K562 (cell line): ENCODE data around the gene TSR3. TPM values are rescaled to one million over a fixed set of nuclear protein-coding genes. Genes with fewer than 3 reads are reported as not detected.

Experiments used
- ATAC-seq: fragments of 200-7000 bp; cut with Tn5 transposase; 3 replicates; pipeline ENCODE4 v1.9.1; 2020; ENCODE audit warnings: moderate library complexity
- BruUV-seq: library from RNA; stranded (reverse); fragments of 400-500 nt; replicated peaks from 2 replicates; lab custom pipeline; 2021; lab: Mats Ljungman, UMichigan
- CTCF ChIA-PET: fragments of 300-600 bp; formaldehyde crosslinking; extraction: SDS; loops from one replicate; lab custom pipeline; 2021; ENCODE audit warnings: low intra/inter-chr PET ratio; lab: Yijun Ruan, JAX
- POLR2A ChIA-PET: fragments of 300-600, 350-650 bp; sonication (Branson Sonifier 250); formaldehyde crosslinking; extraction: SDS; loops from one replicate; lab custom pipeline; 2021; ENCODE audit warnings: antibody characterized with exemption, inconsistent platforms; lab: Yijun Ruan, JAX
- DNase-seq, 4 experiments: peaks; one replicate each; pipeline versions ENCODE4 v3.0.0 to v3.0.0-alpha.2; 2011 to 2018; ENCODE audit warnings: low spot score in 3 of 4, mixed read lengths in 3 of 4; ENCODE audit errors: extremely low read depth in 1 of 4
- FAIRE-seq: peaks from 2 replicates; lab custom pipeline; 2011; peaks lifted over from hg19 to GRCh38; lab: Jason Lieb, UNC
- H2AFZ ChIP-seq: 2 replicates; pipeline ENCODE4 v1.6.0; 2011; ENCODE audit warnings: low read depth, low read length, control low read depth, inconsistent platforms
- H3K27ac ChIP-seq: fragments of 200-600 bp; 3 replicates; pipeline ENCODE4 v1.8.0; 2011; ENCODE audit warnings: low read depth, mild to moderate bottlenecking, control low read depth, inconsistent platforms, low read length, moderate library complexity, mixed read lengths; ENCODE audit errors: extremely low read depth
- H3K27me3 ChIP-seq, 2 experiments: fragments of 300-600 bp in 1 of 2; 2 replicates in 1 of 2; 3 replicates in 1 of 2; pipeline versions ENCODE4 v1.6.0 to v1.8.0; 2011; ENCODE audit warnings: inconsistent platforms in 2 of 2, low read length in 2 of 2, mild to moderate bottlenecking in 1 of 2, mixed read lengths in 1 of 2, moderate library complexity in 1 of 2; ENCODE audit not compliant: control insufficient read depth in 2 of 2, insufficient read depth in 2 of 2
- H3K36me3 ChIP-seq: fragments of 300-600 bp; 3 replicates; pipeline ENCODE4 v1.8.0; 2011; ENCODE audit warnings: mild to moderate bottlenecking, low read length, inconsistent platforms; ENCODE audit not compliant: control insufficient read depth, insufficient read depth
- H3K4me1 ChIP-seq, 2 experiments: fragments of 200-600 bp in 1 of 2; replicated peaks in 1 of 2; 2 replicates in 1 of 2; 3 replicates in 1 of 2; pipeline versions ENCODE4 v1.5.1 to v1.8.0; 2011; ENCODE audit warnings: inconsistent platforms in 2 of 2, low read length in 2 of 2, mild to moderate bottlenecking in 1 of 2, mixed read lengths in 1 of 2, moderate library complexity in 1 of 2; ENCODE audit not compliant: control insufficient read depth in 2 of 2, insufficient read depth in 2 of 2
- H3K4me2 ChIP-seq: 2 replicates; pipeline ENCODE4 v1.6.1; 2011; ENCODE audit warnings: low read length, control low read depth, inconsistent platforms, mixed read lengths; ENCODE audit not compliant: insufficient read depth
- H3K4me3 ChIP-seq: fragments of 200-600 bp; sonication (generic), shearing (Covaris generic); 2 replicates; pipeline ENCODE4 v1.5.1; 2016; ENCODE audit warnings: control low read depth, inconsistent platforms
- H3K79me2 ChIP-seq: fragments of 200-600 bp; 3 replicates; pipeline ENCODE4 v1.8.0; 2011; ENCODE audit warnings: low read length, inconsistent platforms; ENCODE audit not compliant: control insufficient read depth, insufficient read depth
- H3K9ac ChIP-seq, 2 experiments: 2 replicates each; pipeline versions ENCODE4 v1.6.0 to v1.6.1; 2011; ENCODE audit warnings: low read depth in 2 of 2, low read length in 2 of 2, control low read depth in 1 of 2, inconsistent platforms in 1 of 2, mild to moderate bottlenecking in 1 of 2, mixed read lengths in 1 of 2; ENCODE audit not compliant: insufficient read depth in 1 of 2
- H3K9me1 ChIP-seq: one replicate; pipeline ENCODE4 v1.6.0; 2011; ENCODE audit warnings: inconsistent platforms, mild to moderate bottlenecking, low read length, moderate library complexity; ENCODE audit not compliant: control insufficient read depth, insufficient read depth
- H3K9me3 ChIP-seq: replicated peaks from 2 replicates; pipeline ENCODE4 v1.5.1; 2011; ENCODE audit warnings: low read depth, low read length, inconsistent platforms; ENCODE audit not compliant: control insufficient read depth, insufficient read depth
- H4K20me1 ChIP-seq: replicated peaks from 2 replicates; pipeline ENCODE4 v1.6.1; 2011; ENCODE audit warnings: low read length, inconsistent platforms, mixed read lengths; ENCODE audit not compliant: control insufficient read depth, insufficient read depth
- CREM ChIP-seq: IDR thresholded peaks from 2 replicates; pipeline ENCODE4 v1.6.1; 2014; ENCODE audit warnings: antibody characterized with exemption, low read depth
- DIDO1 ChIP-seq: fragments of 450-650 bp; IDR thresholded peaks from 2 replicates; pipeline ENCODE4 v1.6.1; 2016; ENCODE audit warnings: low read depth, missing biosample characterization, missing genetic modification characterization
- HMGN3 ChIP-seq: IDR thresholded peaks from 2 replicates; pipeline ENCODE4 v1.6.1; 2011; ENCODE audit warnings: borderline replicate concordance, low read depth, mild to moderate bottlenecking, mixed read lengths, low read length; ENCODE audit not compliant: insufficient read length; ENCODE audit errors: extremely low read depth
- KLF13 ChIP-seq: fragments of 450-650 bp; IDR thresholded peaks from 2 replicates; pipeline ENCODE4 v1.6.1; 2016; ENCODE audit warnings: missing genetic modification characterization, low read depth, mild to moderate bottlenecking, missing compliant biosample characterization, moderate library complexity, borderline replicate concordance
- MEIS2 ChIP-seq: fragments of 450-650 bp; IDR thresholded peaks from 2 replicates; pipeline ENCODE4 v1.6.1; 2014; ENCODE audit warnings: mild to moderate bottlenecking; ENCODE audit not compliant: partially characterized antibody
- NEUROD1 ChIP-seq: fragments of 150-350 bp; IDR thresholded peaks from 2 replicates; pipeline ENCODE4 v1.6.1; 2014; ENCODE audit warnings: borderline replicate concordance, low read length, low read depth; ENCODE audit not compliant: partially characterized antibody
- SIN3B ChIP-seq: fragments of 450-650 bp; IDR thresholded peaks from 2 replicates; pipeline ENCODE4 v1.6.1; 2017; ENCODE audit warnings: low read depth, mild to moderate bottlenecking, moderate library complexity
- SNIP1 ChIP-seq: fragments of 450-650 bp; IDR thresholded peaks from 2 replicates; pipeline ENCODE4 v1.7.1; 2017; ENCODE audit warnings: low read depth, mild to moderate bottlenecking
- TAF9B ChIP-seq: fragments of 450-650 bp; IDR thresholded peaks from 2 replicates; pipeline ENCODE4 v1.6.1; 2018; ENCODE audit warnings: mild to moderate bottlenecking; ENCODE audit not compliant: partially characterized antibody
- TBL1XR1 ChIP-seq, 2 experiments: IDR thresholded peaks; 2 replicates each; pipeline ENCODE4 v1.6.1; 2012; ENCODE audit warnings: improper control_type of control experiment in 2 of 2, low read length in 2 of 2, mild to moderate bottlenecking in 1 of 2
- ZBTB26 ChIP-seq: fragments of 450-650 bp; formaldehyde crosslinking; IDR thresholded peaks from 2 replicates; pipeline ENCODE4 v1.4.0; 2022; ENCODE audit warnings: missing genetic modification characterization
- ZNF140 ChIP-seq: fragments of 250-450 bp; sonication (Bioruptor Pico); IDR thresholded peaks from 2 replicates; pipeline ENCODE4 v1.8.0; 2021; ENCODE audit warnings: moderate library complexity, mild to moderate bottlenecking, inconsistent platforms
- ZNF507 ChIP-seq: conservative IDR thresholded peaks from 2 replicates; pipeline ENCODE4 v1.6.1; 2017; ENCODE audit warnings: missing genetic modification characterization, missing compliant biosample characterization
- WGBS: fragments of 100-300 bp; shearing (Covaris generic); methylation state at CpG from one replicate; pipeline ENCODE4 v1.1.6; 2016; ENCODE audit warnings: low coverage, mixed read lengths; ENCODE audit not compliant: insufficient coverage; ENCODE audit errors: missing lambda C conversion rate; 5-methylcytosine and 5-hydroxymethylcytosine counted together
- in situ Hi-C: fragments of 300-500 bp; cut with MboI; formaldehyde crosslinking; loops from 4 replicates; pipeline ENCODE4 v1.15.0; 2018; ENCODE audit warnings: inconsistent platforms, mixed read lengths
- intact Hi-C: fragments of 100-400 bp; cut with micrococcal nuclease; formaldehyde crosslinking; loops from 2 replicates; pipeline ENCODE4 v1.14.2; 2022
- polyA plus RNA-seq, 8 experiments: library from polyadenylated mRNA; depleted of rRNA in 4 of 8; stranded (reverse) in 5 of 8; unstranded in 3 of 8; fragments of >200 nt; fragmentation: Nextera tagmentation in 2 of 8; fragmentation: Illumina TruSeq in 1 of 8; extraction: Ambion mirVana in 2 of 8; extraction: Trizol in 1 of 8; gene quantifications; 2 replicates each; pipeline versions ENCODE4 v1.2.1 to v1.2.3, GENCODE V29; 2011 to 2014; ENCODE audit warnings: inconsistent platforms in 1 of 8, missing spikeins in 1 of 8
- total RNA-seq, 7 experiments: library from RNA; depleted of rRNA in 6 of 7; stranded (reverse); fragments of >200 nt in 6 of 7; fragmentation: Illumina TruSeq in 2 of 7; extraction: Trizol in 2 of 7; gene quantifications; 2 replicates each; pipeline versions ENCODE4 v1.2.1 to v1.2.3, GENCODE V29; 2011 to 2021; ENCODE audit warnings: low replicate concordance in 1 of 7
- TF ChIP-seq, protein P1 (sequence below): sonication (generic); formaldehyde crosslinking; IDR thresholded peaks from 2 replicates; pipeline ENCODE4 v1.8.1; 2023; ENCODE audit warnings: mild to moderate bottlenecking, missing genetic modification reagents
- TF ChIP-seq, protein P2 (sequence below): fragments of 450-650 bp; conservative IDR thresholded peaks from 2 replicates; pipeline ENCODE4 v1.6.1; 2016; ENCODE audit warnings: missing genetic modification characterization, low read depth, mild to moderate bottlenecking, missing compliant biosample characterization, moderate library complexity

TSR3 gene
- total and polyA plus RNA-seq, 9 of the 15 experiments (the other 6 are each of a cell fraction or from before 2014, with no cell fraction given) = 1.5 to 74.8 (median 16.5) TPM

DNA sequence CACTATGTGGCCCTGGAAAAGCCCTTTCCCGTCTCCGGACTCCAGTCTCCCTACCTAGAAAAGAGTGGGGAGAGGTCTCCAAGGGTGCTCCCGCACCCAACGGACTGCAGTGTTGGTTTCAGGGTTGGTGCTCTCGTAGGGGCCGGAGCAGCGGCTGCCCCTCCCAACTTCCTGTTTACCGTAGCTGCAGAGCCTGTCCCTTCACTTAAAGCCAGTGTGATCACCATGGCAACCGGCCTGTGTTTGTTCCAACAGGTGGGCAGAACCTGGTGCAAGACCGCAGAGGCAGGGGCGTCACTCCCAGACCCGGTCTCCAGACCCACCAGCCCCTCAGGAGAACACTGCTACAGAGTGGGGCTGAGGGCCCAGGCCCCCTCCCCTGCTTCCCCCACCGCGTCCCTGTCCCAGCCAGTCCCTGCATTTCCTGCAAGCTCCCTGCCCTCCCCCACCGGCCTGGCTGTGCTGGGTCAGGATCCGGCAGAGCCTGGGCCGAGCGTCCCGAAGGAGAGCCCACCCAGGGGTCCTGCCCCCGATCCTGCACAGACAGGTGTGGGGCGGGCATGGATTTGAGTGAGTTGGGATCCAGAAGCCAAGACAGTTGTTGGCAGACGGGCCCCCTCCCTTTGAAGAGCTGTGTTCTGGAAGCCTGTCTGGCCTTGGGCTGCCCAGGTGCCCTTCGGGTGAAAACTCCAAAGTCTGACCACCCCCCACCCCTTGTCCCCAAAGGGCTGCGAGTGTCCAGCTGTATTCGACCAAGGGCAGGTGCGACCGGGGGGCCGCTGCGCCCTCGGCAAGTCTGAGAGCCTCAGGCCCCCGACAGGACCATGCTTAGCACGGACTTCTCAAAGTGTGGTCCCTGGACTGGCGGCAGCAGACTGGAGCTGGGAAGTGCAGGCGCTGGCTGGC lies 19.7 kb downstream of the TSR3 start:
- Histone ChIP-seq H2AFZ (peak overlapping the region; percentile 86), H3K9me1 (no peaks in the 10 kb centered on the region), H4K20me1 (0 out of 2 replicates have a peak, but pooled peaks cover 9% of the 10 kb centered on the region), H3K27ac (peak overlapping the region; percentile 90), H3K9me3 (0 out of 2 replicates have a peak, but pooled peaks cover 4% of the 10 kb centered on the region), H3K4me1 (peaks cover 17 to 74% of the 10 kb centered on the region in 2 experiments), H3K36me3 (no peaks in the 10 kb centered on the region), H3K27me3 (peaks cover 6 to 19% of the 10 kb centered on the region in 2 experiments; a peak in 3 of 5 replicates), H3K79me2 (no peaks in the 10 kb centered on the region), H3K4me3 (peak overlapping the region; percentile 31), H3K4me2 (peak overlapping the region; percentile 77), H3K9ac (peak overlapping the region; percentile 77 to 80)
- peak; percentile 81 for ATAC-seq
- 36% methylated on average over 30 of the region's 34 CpGs for WGBS
- peak; percentile 93 for FAIRE-seq
- CTCF ChIA-PET = no interaction called here
- in situ Hi-C loops (no loop called here), intact Hi-C loops (loop anchor here (2.0 kb wide), 1 partner anchor 23 kb away; the partner anchor contains the start of gene UBE2I)
- POLR2A ChIA-PET = interaction anchor here (0.5 to 2.0 kb wide), 13 partner anchors 11 to 906 kb away, joined by 3 to 15 read pairs (median 3); partner anchors contain the start of genes TRAF7 and UBE2I
- peak; percentile 74 to 91 (median 82) for DNase-seq
- BruUV-seq = no TSS peak
- TF ChIP-seq CREM (no peak), SIN3B (no peak), NEUROD1 (peak; percentile 16), SNIP1 (no peak), TBL1XR1 (IDR thresholded peaks at IDR 0.05; ENCODE audit: low read length in 2 of 2) (no peak), DIDO1 (tag) (no peak), TAF9B (no peak), MEIS2 (no peak), ZNF140 (CRISPR knock-in tag) (no peak), ZNF507 (tag) (no peak), ZBTB26 (CRISPR knock-in tag) (no peak), KLF13 (tag) (no peak), HMGN3 (no peak)
- TF ChIP-seq, protein P1, sequence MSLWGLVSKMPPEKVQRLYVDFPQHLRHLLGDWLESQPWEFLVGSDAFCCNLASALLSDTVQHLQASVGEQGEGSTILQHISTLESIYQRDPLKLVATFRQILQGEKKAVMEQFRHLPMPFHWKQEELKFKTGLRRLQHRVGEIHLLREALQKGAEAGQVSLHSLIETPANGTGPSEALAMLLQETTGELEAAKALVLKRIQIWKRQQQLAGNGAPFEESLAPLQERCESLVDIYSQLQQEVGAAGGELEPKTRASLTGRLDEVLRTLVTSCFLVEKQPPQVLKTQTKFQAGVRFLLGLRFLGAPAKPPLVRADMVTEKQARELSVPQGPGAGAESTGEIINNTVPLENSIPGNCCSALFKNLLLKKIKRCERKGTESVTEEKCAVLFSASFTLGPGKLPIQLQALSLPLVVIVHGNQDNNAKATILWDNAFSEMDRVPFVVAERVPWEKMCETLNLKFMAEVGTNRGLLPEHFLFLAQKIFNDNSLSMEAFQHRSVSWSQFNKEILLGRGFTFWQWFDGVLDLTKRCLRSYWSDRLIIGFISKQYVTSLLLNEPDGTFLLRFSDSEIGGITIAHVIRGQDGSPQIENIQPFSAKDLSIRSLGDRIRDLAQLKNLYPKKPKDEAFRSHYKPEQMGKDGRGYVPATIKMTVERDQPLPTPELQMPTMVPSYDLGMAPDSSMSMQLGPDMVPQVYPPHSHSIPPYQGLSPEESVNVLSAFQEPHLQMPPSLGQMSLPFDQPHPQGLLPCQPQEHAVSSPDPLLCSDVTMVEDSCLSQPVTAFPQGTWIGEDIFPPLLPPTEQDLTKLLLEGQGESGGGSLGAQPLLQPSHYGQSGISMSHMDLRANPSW (CRISPR knock-in tag) = no peak; the same call in 1 of the 2 replicates
- TF ChIP-seq, protein P2, sequence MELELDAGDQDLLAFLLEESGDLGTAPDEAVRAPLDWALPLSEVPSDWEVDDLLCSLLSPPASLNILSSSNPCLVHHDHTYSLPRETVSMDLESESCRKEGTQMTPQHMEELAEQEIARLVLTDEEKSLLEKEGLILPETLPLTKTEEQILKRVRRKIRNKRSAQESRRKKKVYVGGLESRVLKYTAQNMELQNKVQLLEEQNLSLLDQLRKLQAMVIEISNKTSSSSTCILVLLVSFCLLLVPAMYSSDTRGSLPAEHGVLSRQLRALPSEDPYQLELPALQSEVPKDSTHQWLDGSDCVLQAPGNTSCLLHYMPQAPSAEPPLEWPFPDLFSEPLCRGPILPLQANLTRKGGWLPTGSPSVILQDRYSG (tag) = 0 out of 2 replicates have a peak, but pooled peaks have one; percentile 6
